ENCODE results near the gene SREBF1.
A peak's percentile ranks its signal among the peaks of the same experiment; 100 is the strongest.

SREBF1 gene

DNA sequence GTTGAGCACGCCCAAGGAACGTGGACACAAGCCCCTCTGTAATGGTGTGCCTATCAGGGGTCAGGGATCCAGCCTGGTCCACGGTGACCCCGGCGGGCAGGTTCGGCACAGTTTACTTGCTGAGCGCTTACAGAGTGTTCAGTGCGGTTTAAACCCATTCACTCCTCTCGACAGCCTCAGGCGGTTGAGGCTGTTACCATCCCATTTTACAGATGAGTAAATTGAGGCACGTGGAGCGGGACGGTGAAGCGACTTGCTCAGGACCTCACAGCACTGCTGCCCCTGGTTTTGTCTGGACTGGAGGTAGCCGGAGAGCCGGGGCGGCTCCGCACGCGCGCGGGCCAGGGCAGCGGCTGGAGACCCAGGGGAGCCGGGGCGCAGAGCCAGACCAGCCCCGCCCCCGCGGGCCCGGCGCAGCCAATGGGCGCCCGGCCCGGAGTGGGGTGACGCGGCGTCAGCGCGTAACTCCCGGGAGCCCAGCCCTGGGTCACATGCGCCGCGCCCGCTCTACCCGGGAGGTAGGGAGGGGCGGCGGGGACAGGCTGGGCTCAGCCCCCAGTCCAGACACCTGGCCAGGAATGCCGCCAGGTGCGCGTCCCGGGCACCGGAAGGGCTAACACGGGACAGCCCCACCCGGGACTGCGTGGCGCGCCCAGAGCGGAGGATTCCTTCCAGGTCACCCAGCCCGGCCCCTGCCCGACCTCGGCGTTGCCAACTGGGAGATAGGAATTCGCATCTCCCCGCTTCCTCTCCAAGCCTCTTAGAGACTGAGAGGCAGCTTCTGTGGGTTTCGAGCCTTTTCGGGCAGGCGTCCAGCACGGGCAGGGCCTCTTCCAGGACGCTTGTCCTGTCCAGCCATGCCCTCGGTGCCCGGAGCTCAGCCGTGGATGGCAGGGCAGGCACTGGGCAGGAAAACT lies 3.3 kb upstream of the SREBF1 start:
- DNase-seq = peak; percentile 82

DNA sequence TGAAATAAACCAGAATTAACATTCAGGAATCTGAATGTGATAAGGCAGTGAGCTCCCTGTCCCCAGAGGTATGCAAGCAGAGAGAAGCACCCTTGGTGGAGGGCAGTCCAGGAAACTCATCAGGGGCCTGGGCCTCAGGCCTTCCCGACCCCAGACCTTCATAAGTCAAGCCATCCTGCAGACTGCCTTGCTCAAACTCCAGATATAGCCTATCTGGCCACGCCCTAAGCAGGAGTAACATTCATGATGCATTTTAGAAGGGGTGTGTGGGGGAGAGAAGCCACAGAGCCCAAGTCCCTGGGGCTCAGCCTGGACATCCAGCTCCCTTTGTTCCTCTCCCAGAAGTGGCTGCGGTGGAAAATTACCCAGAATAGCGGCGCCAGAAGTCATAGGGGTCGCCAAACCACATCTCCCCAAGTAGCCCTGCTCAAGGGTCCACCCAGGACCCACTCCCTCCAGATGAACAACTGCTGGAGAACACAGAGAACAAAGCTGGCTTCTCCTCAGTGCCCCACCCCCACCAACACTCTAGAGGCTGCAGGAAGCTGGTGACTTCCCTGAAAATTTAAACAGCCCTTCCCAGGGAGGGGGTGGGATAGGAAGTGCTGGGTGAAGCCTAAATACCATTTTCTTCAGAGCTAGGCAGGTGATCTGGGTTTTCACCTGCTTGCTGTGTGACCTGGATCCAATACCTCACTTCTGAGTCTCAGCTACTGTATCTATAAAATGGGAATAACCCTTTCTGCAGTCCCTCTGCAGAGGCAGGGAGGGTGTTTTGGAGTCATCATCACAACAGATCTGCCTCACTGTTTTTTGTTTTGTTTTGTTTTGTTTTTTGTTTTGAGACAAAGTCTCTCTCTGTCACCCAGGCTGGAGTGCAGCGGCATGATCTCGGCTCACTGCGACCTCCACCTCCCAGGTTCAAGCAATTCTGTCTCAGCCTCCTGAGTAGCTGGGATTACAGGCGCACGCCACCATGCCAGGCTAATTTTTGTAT lies 1.5 kb upstream of the SREBF1 start:
- peak; percentile 59 for DNase-seq

GRCh38 chr17:17837380-17837821 lies 615 bp upstream of the SREBF1 start:
- peak; percentile 70 for DNase-seq

DNA sequence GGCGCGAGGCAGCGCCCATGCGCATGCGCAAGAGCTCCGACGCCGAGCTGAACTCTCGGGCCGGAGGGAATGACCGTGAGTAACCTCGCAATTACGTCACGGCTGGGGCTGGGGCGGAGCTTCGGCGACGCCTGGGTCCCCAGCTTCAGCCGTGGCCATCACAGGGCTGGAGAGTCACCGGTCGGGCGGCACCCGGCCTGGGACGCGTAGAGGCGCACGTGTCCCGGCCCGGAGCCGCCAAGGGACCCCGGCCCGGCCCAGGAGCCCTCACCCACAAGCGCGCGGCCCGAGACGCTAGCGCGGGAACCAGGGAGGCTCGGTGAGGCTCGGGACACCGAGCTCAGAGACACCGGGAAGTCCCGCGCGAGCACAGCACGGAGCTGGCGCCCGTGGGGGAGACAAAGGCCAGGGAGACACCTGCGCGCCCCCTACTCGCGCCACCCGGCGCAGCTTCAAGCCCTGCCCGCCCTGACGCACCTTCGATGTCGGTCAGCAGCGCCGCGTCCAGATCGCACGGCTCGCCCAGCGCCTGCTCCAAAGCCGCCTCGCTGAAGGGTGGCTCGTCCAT lies 452 bp downstream of the SREBF1 start:
- peak; percentile 95 for DNase-seq

DNA sequence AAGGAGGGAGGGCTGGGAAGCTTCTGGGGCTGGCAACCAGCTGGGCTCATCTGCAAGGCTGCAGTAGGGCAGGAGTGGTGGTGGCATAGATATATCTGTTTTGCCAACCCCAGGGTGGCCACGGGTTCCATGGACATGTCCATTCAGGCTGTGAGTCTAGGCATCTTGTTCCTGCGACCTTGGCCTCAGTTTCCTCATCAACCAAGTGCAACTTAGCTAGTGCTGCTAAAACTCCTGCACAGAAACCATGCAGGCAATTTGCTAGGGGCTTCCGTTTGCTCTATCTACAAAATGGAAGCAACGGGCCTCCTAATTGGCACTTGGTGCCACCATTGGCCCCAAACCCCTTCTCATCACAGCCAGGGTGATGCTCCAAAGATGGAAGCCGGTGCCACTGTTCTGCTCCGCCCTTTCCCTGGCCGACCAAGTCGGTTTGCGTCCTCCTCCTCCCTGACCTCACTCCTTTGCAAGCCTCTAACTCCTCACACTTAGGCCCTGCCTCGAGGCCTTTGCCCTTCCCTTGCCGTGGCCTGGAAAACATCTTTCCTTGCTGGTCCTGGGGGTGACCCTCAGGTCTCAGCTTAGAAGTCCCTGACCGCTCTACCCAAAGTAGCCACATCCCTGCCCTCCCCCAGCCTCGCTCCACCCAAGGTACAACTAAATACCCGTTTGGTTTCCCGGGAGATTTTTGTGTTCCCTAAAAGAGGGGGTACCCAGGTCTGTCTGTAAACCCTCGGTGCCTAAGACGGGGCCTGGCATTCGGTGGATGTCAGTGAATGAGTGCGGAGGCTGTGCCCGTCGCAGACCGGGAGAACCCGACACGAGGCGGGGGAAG lies 1.2 kb downstream of the SREBF1 start:
- DNase-seq = no peak

DNA sequence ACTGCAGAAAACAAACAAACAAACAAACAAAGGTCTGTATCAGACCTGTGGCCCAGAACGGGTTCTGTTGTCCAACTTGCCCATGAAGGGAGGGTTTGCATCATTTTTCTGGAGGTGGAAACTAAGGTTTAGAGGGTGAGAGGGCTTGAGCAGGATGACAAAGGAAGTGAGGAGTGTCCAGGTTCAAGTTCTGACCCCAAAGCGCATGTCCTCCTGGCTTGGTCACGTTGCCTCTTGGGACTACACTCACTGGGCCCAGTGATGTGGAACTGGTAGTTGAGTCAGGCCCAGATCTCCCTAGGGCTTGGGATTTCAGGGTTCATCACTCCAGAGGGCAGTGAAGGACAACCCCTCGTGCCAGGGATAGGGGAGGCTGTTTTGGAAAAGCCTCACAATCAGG lies 1.8 kb downstream of the SREBF1 start:
- DNase-seq = no peak

GRCh38 chr17:17833658-17834357 lies 3.0 kb downstream of the SREBF1 start:
- DNase-seq = no peak

- no peak for DNase-seq
These were observed 4.8 kb downstream of the SREBF1 start for GRCh38 chr17:17832032-17832363.

DNA sequence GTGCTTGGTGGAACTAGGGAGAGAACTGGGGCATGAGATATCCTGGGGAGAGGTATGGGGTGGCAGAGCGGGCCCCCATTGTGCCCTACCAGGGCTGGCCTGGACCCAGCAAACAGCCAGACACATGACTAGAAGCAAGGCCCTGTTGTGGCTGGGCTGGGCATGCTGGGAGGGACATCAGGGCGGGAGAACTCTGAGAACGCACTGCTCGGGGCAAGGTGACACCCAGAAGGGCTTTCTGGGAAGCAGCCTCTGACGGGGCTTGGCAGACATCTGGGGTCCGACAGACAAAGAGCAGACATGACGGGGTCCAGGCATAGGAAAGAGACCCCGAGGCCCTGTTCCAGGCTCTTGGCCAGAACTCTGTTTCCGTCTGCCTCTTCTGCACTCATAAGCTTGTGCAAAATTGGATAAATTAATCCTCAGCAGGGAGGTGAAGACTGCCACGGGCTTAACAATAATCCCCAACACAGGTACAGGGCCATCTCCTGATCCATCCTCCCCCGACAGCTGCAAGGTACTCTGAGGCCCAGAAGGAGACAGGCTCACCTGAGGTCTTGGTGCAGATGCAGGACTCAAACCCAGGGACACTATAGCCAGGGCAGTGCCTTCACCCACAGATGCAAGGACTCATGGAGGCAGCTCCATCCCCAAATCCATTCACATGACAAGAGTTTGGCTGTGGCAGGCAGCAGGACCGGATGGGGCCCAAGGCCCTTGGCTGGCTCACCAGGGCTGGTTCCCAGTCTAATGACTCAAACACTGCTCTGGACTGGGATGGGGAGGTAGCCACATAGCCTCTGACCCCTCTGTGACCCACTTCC lies 5.4 kb downstream of the SREBF1 start:
- DNase-seq = no peak

DNA sequence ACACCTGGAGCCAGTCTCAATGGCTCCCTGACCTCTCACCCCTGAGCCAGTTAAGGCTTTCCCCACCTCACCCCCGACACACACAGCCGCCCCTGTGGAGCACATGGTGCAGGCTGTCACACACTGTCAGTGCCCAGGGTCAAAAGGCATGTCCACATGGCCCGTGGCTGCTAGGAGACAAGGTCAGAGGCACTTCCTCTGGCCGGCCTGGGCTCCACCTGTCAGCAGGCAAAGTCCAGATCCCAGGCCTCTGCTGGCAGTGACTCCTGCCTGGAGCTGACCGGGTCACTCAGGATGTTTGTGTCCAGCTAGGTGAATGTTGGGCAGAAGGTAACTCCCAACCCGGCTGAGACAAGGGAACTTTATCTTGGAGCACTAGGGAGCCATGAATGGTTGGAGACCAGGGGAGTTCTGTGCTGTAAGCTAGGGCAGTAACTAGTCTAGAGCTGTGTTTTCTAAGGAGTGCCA lies 6.0 kb downstream of the SREBF1 start:
- no peak for DNase-seq

- DNase-seq = no peak
These were observed 6.6 kb downstream of the SREBF1 start for GRCh38 chr17:17830269-17830567.

GRCh38 chr17:17827826-17828621 lies 8.8 kb downstream of the SREBF1 start:
- no peak for DNase-seq

GRCh38 chr17:17826942-17827785 lies 9.6 kb downstream of the SREBF1 start:
- no peak for DNase-seq

DNA sequence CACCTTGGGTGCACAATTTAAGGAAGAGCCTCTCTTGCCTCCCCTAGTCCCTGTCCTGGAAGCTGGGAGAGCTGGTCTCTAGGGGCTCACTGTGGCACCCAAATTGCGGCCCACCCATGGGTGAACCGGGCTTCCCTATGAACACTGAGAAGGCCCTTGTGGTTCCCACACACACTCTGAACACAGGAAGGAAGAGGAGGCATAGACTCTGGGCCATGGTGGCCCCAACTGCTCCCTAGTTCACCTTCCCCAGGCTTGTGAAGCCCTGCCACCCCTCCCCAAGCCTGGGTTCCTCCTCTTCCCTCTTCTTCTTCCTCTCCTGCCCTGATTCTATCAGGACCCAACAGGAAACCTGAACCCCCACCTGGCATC lies 10.5 kb downstream of the SREBF1 start:
- no peak for DNase-seq

- no peak for DNase-seq
These were observed 11.8 kb downstream of the SREBF1 start for GRCh38 chr17:17824783-17825614.

GRCh38 chr17:17824119-17824782 lies 12.5 kb downstream of the SREBF1 start:
- DNase-seq = no peak

GRCh38 chr17:17823433-17824118 lies 13.2 kb downstream of the SREBF1 start:
- DNase-seq = peak; percentile 84

Data from fibroblast of skin of right quadriceps (primary cell).